Fibroblast of lung (primary cell): Measurements from ENCODE around the gene SLC37A1. TPM values are rescaled to one million over a fixed set of nuclear protein-coding genes. Genes with fewer than 3 reads are reported as not detected.

Experiments
- DNase-seq, 2 donors: peaks; one replicate each; pipeline versions ENCODE4 v3.0.0 to v3.0.0-alpha.2; 2010; ENCODE audit warnings: low read depth in 2 of 2
- H2AFZ ChIP-seq: 2 replicates; pipeline ENCODE4 v1.5.1; 2012; ENCODE audit warnings: low read length, control low read depth, inconsistent platforms
- H3K27ac ChIP-seq: 2 replicates; pipeline ENCODE4 v1.5.1; 2011; ENCODE audit warnings: low read length, control low read depth; ENCODE audit not compliant: insufficient read depth
- H3K27me3 ChIP-seq: 2 replicates; pipeline ENCODE4 v1.5.1; 2011; ENCODE audit warnings: mild to moderate bottlenecking, low read length; ENCODE audit not compliant: control insufficient read depth, insufficient read depth
- H3K36me3 ChIP-seq: 2 replicates; pipeline ENCODE4 v1.5.1; 2011; ENCODE audit warnings: low read length; ENCODE audit not compliant: control insufficient read depth, insufficient read depth
- H3K4me1 ChIP-seq: 2 replicates; pipeline ENCODE4 v1.5.1; 2011; ENCODE audit warnings: low read length; ENCODE audit not compliant: control insufficient read depth, insufficient read depth; ENCODE audit errors: extremely low read depth
- H3K4me2 ChIP-seq: 2 replicates; pipeline ENCODE4 v1.5.1; 2011; ENCODE audit warnings: low read length, control low read depth; ENCODE audit not compliant: insufficient read depth; ENCODE audit errors: extremely low read depth
- H3K4me3 ChIP-seq, 4 experiments: fragments of 200-600 bp in 1 of 4; sonication (generic) in 1 of 4; replicated peaks in 1 of 4; 2 replicates each; pipeline ENCODE4 v1.5.1; 2011 to 2016; ENCODE audit warnings: low read length in 4 of 4, low read depth in 3 of 4, mild to moderate bottlenecking in 3 of 4, control low read depth in 2 of 4, inconsistent platforms in 1 of 4, mixed read lengths in 1 of 4; ENCODE audit not compliant: insufficient read depth in 1 of 4; ENCODE audit errors: control extremely low read depth in 1 of 4
- H3K79me2 ChIP-seq: 2 replicates; pipeline ENCODE4 v1.5.1; 2012; ENCODE audit warnings: mild to moderate bottlenecking, low read length, inconsistent platforms; ENCODE audit not compliant: control insufficient read depth, insufficient read depth
- H3K9ac ChIP-seq: 2 replicates; pipeline ENCODE4 v1.5.1; 2011; ENCODE audit warnings: mild to moderate bottlenecking, low read length, control low read depth; ENCODE audit not compliant: insufficient read depth
- H3K9me3 ChIP-seq: 2 replicates; pipeline ENCODE4 v1.5.1; 2012; ENCODE audit warnings: low read depth, low read length; ENCODE audit not compliant: control insufficient read depth, insufficient read depth
- H4K20me1 ChIP-seq: 2 replicates; pipeline ENCODE4 v1.5.1; 2011; ENCODE audit warnings: low read length; ENCODE audit not compliant: control insufficient read depth, insufficient read depth; ENCODE audit errors: extremely low read depth
- EZH2 ChIP-seq: IDR thresholded peaks from 2 replicates; pipeline ENCODE4 v1.5.1; 2012; ENCODE audit warnings: low read length, control low read depth, mild to moderate bottlenecking; ENCODE audit errors: missing control alignments
- polyA plus RNA-seq, 2 donors: library from polyadenylated mRNA; depleted of rRNA in 1 of 2; stranded (reverse) in 1 of 2; unstranded in 1 of 2; fragments of >200 nt; gene quantifications; 2 replicates each; pipeline ENCODE4 v1.2.1, GENCODE V29; 2011 to 2012; ENCODE audit warnings: missing spikeins in 1 of 2
- total RNA-seq: library from RNA; depleted of rRNA; stranded (reverse); fragments of >200 nt; gene quantifications from 2 replicates; pipeline ENCODE4 v1.2.1, GENCODE V29; 2014
- TF ChIP-seq, protein P1 (sequence below), 2 donors: IDR thresholded peaks in 1 of 2; conservative IDR thresholded peaks in 1 of 2; 1 replicate in 1 of 2; 2 replicates in 1 of 2; pipeline ENCODE4 v1.5.1; 2011 to 2012; ENCODE audit warnings: low read length in 2 of 2, control low read depth in 1 of 2, inconsistent platforms in 1 of 2, low read depth in 1 of 2, mild to moderate bottlenecking in 1 of 2

Gene SLC37A1
- total and polyA plus RNA-seq, 2 donors (not counting 1 experiment from before 2014, with no cell fraction given) = 0.42 to 6.4 TPM

DNA sequence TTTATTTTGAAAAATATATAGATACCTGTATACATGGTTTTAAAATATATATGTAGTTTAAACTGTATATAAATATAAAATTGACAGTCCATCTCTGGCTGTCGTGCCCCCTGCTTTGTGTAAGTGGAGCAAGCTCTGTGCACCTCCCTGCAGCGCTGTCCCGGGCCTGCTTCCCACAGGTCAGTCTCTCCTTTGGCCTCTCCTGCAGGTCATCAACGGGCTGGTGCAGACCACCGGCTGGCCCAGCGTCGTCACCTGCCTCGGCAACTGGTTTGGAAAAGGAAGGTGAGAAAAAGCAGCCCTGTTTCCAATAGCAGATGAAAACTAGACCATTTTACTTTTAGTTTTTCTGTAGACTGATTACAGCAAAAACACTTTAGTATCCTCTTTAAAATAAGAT is 28.5 kb downstream of the SLC37A1 start:
- Histone ChIP-seq H3K4me3 (no peak overlapping the region), H3K9ac (no peak overlapping the region), H2AFZ (no peak overlapping the region), H3K27ac (no peak overlapping the region), H3K36me3 (no peaks in the 10 kb centered on the region), H3K79me2 (no peaks in the 10 kb centered on the region), H4K20me1 (no peaks in the 10 kb centered on the region), H3K4me2 (no peak overlapping the region), H3K9me3 (no peaks in the 10 kb centered on the region), H3K4me1 (no peaks in the 10 kb centered on the region), H3K27me3 (no peaks in the 10 kb centered on the region)
- DNase-seq = no peak
- TF ChIP-seq EZH2 = no peak
- TF ChIP-seq, protein P1, sequence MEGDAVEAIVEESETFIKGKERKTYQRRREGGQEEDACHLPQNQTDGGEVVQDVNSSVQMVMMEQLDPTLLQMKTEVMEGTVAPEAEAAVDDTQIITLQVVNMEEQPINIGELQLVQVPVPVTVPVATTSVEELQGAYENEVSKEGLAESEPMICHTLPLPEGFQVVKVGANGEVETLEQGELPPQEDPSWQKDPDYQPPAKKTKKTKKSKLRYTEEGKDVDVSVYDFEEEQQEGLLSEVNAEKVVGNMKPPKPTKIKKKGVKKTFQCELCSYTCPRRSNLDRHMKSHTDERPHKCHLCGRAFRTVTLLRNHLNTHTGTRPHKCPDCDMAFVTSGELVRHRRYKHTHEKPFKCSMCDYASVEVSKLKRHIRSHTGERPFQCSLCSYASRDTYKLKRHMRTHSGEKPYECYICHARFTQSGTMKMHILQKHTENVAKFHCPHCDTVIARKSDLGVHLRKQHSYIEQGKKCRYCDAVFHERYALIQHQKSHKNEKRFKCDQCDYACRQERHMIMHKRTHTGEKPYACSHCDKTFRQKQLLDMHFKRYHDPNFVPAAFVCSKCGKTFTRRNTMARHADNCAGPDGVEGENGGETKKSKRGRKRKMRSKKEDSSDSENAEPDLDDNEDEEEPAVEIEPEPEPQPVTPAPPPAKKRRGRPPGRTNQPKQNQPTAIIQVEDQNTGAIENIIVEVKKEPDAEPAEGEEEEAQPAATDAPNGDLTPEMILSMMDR (conservative IDR thresholded peaks at IDR 0.05 in 1 of 2, IDR thresholded peaks at IDR 0.05 in 1 of 2; ENCODE audit: low read depth in 1 of 2, low read length in 2 of 2) = no peak

DNA sequence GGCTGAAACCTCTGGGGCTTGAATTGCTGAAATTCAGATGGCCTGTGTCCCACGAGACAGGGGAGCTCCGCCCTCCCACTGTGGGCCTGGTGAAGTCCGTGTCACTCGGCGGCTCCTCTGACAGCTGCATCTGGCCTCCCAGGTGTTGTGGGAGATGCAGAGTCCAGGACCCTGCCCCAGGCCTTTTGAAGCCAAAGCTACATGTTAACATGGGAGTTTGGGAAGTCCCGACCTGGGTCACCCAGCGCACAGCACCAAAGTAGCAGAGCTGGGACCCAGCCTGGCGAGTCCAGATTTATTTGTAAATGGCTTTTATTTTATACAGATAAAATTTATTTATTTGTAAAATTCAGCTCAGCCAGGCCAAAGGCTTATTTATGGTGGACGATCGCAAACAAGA is 28.9 kb downstream of the SLC37A1 start:
- H3K4me1 ChIP-seq = no peaks in the 10 kb centered on the region
- H3K36me3 ChIP-seq = no peaks in the 10 kb centered on the region
- no peaks in the 10 kb centered on the region for H4K20me1 ChIP-seq
- no peaks in the 10 kb centered on the region for H3K9me3 ChIP-seq
- no peak overlapping the region for H3K27ac ChIP-seq
- H2AFZ ChIP-seq = no peak overlapping the region
- no peaks in the 10 kb centered on the region for H3K79me2 ChIP-seq
- no peak overlapping the region for H3K4me2 ChIP-seq
- no peaks in the 10 kb centered on the region for H3K27me3 ChIP-seq
- H3K9ac ChIP-seq = no peak overlapping the region
- no peak for DNase-seq
- H3K4me3 ChIP-seq = no peak overlapping the region
- no peak for TF ChIP-seq EZH2
- TF ChIP-seq, protein P1 (conservative IDR thresholded peaks at IDR 0.05 in 1 of 2, IDR thresholded peaks at IDR 0.05 in 1 of 2; ENCODE audit: low read depth in 1 of 2, low read length in 2 of 2) = no peak

DNA sequence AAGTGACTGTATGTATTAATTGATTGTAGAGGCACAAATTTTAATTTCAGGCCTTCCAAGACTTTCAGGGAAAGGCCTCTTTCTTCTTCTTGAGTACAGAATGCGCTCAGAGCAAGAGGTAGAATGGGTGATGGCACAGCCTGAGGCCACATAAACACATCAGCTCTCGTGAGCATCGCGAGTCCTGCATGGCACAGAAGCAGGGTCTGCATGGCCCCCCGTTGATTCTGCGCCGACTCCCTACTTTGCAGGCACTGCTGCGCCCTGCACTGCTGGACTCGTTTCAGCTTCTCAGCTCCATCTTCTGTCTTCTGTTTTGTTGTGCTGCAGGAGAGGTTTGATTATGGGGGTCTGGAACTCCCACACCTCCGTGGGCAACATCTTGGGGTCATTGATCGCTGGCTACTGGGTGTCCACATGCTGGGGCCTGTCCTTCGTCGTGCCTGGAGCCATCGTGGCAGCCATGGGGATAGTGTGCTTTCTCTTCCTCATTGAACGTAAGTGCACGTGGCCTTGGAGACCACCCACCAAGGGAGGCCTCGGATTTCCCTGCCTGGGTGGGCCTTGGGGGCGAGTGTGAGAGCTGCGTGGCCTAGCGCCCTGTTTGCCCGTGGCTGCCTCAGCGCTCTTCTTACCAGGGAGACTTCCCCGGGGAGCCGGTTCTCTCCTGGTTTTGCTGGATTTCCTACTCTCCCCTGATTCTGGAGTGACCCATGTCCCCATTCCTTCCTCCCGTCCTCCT is 29.6 kb downstream of the SLC37A1 start:
- no peak overlapping the region for H3K4me3 ChIP-seq
- no peaks in the 10 kb centered on the region for H3K79me2 ChIP-seq
- H3K27me3 ChIP-seq = no peaks in the 10 kb centered on the region
- no peak overlapping the region for H3K9ac ChIP-seq
- H4K20me1 ChIP-seq = no peaks in the 10 kb centered on the region
- no peaks in the 10 kb centered on the region for H3K9me3 ChIP-seq
- DNase-seq = no peak
- no peaks in the 10 kb centered on the region for H3K36me3 ChIP-seq
- no peak overlapping the region for H3K27ac ChIP-seq
- H2AFZ ChIP-seq = no peak overlapping the region
- TF ChIP-seq, protein P1 (conservative IDR thresholded peaks at IDR 0.05 in 1 of 2, IDR thresholded peaks at IDR 0.05 in 1 of 2; ENCODE audit: low read depth in 1 of 2, low read length in 2 of 2) = no peak
- TF ChIP-seq EZH2 = no peak
- H3K4me2 ChIP-seq = no peak overlapping the region
- H3K4me1 ChIP-seq = no peaks in the 10 kb centered on the region
